Kidney (tissue), 14 donors: ENCODE results near the gene AP2A2. TPM values are rescaled to one million over a fixed set of nuclear protein-coding genes. Genes with fewer than 3 reads are reported as not detected.

Experiments used
- DNase-seq, 5 donors: peaks; one replicate each; pipeline ENCODE4 v3.0.0-alpha.2; 2013 to 2020
- FAIRE-seq: peaks from 2 replicates; lab custom pipeline; 2012; peaks lifted over from hg19 to GRCh38; lab: Jason Lieb, UNC
- H3K27ac ChIP-seq, 2 donors: one replicate each; pipeline ENCODE4 v1.7.0; 2013; ENCODE audit warnings: low read depth in 2 of 2, low read length in 2 of 2, inconsistent platforms in 1 of 2
- H3K27me3 ChIP-seq: one replicate; pipeline ENCODE4 v1.7.1; 2013; ENCODE audit warnings: low read length, inconsistent platforms; ENCODE audit not compliant: control insufficient read depth, insufficient read depth
- H3K36me3 ChIP-seq, 3 donors: one replicate each; pipeline versions ENCODE4 v1.7.0 to v1.7.1; 2013; ENCODE audit warnings: low read length in 3 of 3, control low read depth in 1 of 3, inconsistent platforms in 1 of 3; ENCODE audit not compliant: insufficient read depth in 3 of 3, control insufficient read depth in 2 of 3
- H3K4me1 ChIP-seq, 3 donors: one replicate each; pipeline versions ENCODE4 v1.7.0 to v1.7.1; 2013; ENCODE audit warnings: low read length in 3 of 3, inconsistent platforms in 1 of 3, low read depth in 1 of 3; ENCODE audit not compliant: control insufficient read depth in 2 of 3, insufficient read depth in 2 of 3
- H3K4me3 ChIP-seq, 3 donors: one replicate each; pipeline versions ENCODE4 v1.7.0 to v1.8.1; 2013; ENCODE audit warnings: low read length in 3 of 3, control low read depth in 1 of 3, inconsistent platforms in 1 of 3
- H3K9ac ChIP-seq, 3 donors: one replicate each; pipeline versions ENCODE4 v1.7.0 to v1.7.1; 2013; ENCODE audit warnings: low read length in 3 of 3, control low read depth in 1 of 3, inconsistent platforms in 1 of 3
- H3K9me3 ChIP-seq, 3 donors: one replicate each; pipeline versions ENCODE4 v1.7.0 to v1.7.1; 2013; ENCODE audit warnings: low read length in 3 of 3, control low read depth in 1 of 3, inconsistent platforms in 1 of 3; ENCODE audit not compliant: control insufficient read depth in 2 of 3, insufficient read depth in 1 of 3
- intact Hi-C: fragments of 100-400 bp; cut with DNase I; formaldehyde crosslinking; loops from one replicate; pipeline ENCODE4 v1.11.1; 2022
- polyA plus RNA-seq: library from polyadenylated mRNA; stranded (reverse); fragments of 350-450 nt; fragmentation: Illumina TruSeq; extraction: RNeasy Lipid Tissue Mini Kit (QIAGEN cat#74804); gene quantifications from one replicate; pipeline ENCODE4 v1.2.3, GENCODE V29; 2014; ENCODE audit warnings: low read depth, low replicate concordance; ENCODE audit not compliant: insufficient read depth
- total RNA-seq: library from RNA; stranded (reverse); fragmentation: NEBNext Ultra II Directional; extraction: Animal tissue kit (Norgen Biotek cat#: 25700); gene quantifications from one replicate; pipeline ENCODE4 v1.2.1, GENCODE V29; 2021
- TF ChIP-seq, protein P1 (sequence below): IDR thresholded peaks from 3 replicates; pipeline ENCODE4 v1.5.1; 2012; ENCODE audit warnings: mild to moderate bottlenecking, moderate library complexity, borderline replicate concordance; ENCODE audit not compliant: insufficient read depth; ENCODE audit errors: extremely low read depth
- donor health status: control.
- donor health status: control.
- donor health status: control.
- donor health status: control.
- donor health status: control.
- donor health status: DM: yes; HTN: yes; CAD: no.
- donor health status: Normal renal cell carcinoma (clear cell type).

The AP2A2 gene
- total and polyA plus RNA-seq, 2 donors from 2014 or later, result 76.5 to 144 TPM

GRCh38 chr11:899724-900123, 25.9 kb upstream of the AP2A2 start:
- FAIRE-seq, result no peak
- TF ChIP-seq, protein P1, sequence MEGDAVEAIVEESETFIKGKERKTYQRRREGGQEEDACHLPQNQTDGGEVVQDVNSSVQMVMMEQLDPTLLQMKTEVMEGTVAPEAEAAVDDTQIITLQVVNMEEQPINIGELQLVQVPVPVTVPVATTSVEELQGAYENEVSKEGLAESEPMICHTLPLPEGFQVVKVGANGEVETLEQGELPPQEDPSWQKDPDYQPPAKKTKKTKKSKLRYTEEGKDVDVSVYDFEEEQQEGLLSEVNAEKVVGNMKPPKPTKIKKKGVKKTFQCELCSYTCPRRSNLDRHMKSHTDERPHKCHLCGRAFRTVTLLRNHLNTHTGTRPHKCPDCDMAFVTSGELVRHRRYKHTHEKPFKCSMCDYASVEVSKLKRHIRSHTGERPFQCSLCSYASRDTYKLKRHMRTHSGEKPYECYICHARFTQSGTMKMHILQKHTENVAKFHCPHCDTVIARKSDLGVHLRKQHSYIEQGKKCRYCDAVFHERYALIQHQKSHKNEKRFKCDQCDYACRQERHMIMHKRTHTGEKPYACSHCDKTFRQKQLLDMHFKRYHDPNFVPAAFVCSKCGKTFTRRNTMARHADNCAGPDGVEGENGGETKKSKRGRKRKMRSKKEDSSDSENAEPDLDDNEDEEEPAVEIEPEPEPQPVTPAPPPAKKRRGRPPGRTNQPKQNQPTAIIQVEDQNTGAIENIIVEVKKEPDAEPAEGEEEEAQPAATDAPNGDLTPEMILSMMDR, result no peak
- no peak overlapping the region for H3K9ac ChIP-seq
- intact Hi-C loops, result no loop called here
- no peak overlapping the region for H3K4me3 ChIP-seq
- H3K9me3 ChIP-seq, result no peaks in the 10 kb centered on the region
- no peaks in the 10 kb centered on the region for H3K4me1 ChIP-seq
- H3K27ac ChIP-seq, result no peak overlapping the region
- H3K36me3 ChIP-seq, result peaks cover 4 to 40% (median 28%) of the 10 kb centered on the region in 3 donors
- DNase-seq, result no peak
- no peaks in the 10 kb centered on the region for H3K27me3 ChIP-seq

GRCh38 chr11:900545-900944, 25.1 kb upstream of the AP2A2 start:
- Histone ChIP-seq H3K36me3 (peaks cover 4 to 40% (median 28%) of the 10 kb centered on the region in 3 donors), H3K27me3 (no peaks in the 10 kb centered on the region), H3K9ac (no peak overlapping the region), H3K27ac (no peak overlapping the region), H3K9me3 (no peaks in the 10 kb centered on the region), H3K4me1 (no peaks in the 10 kb centered on the region), H3K4me3 (no peak overlapping the region)
- FAIRE-seq, result no peak
- TF ChIP-seq, protein P1, result no peak
- DNase-seq, result no peak
- intact Hi-C loops, result no loop called here

- FAIRE-seq, result no peak
- no peak overlapping the region for H3K4me3 ChIP-seq
- intact Hi-C loops, result no loop called here
- no peaks in the 10 kb centered on the region for H3K4me1 ChIP-seq
- no peak overlapping the region for H3K27ac ChIP-seq
- H3K36me3 ChIP-seq, result peaks cover 4 to 40% (median 28%) of the 10 kb centered on the region in 3 donors
- no peaks in the 10 kb centered on the region for H3K27me3 ChIP-seq
- H3K9ac ChIP-seq, result no peak overlapping the region
- TF ChIP-seq, protein P1, result no peak
- no peaks in the 10 kb centered on the region for H3K9me3 ChIP-seq
- DNase-seq, result no peak
These were observed 24.1 kb upstream of the AP2A2 start for GRCh38 chr11:901452-902061.
